ENCODE measurements around the gene MLLT1. TPM values are rescaled to one million over a fixed set of nuclear protein-coding genes. Genes with fewer than 3 reads are reported as not detected.

The MLLT1 gene
- total RNA-seq, 1 donor from 2014 or later, result 8.7 TPM

GRCh38 chr19:6161271-6161850, 118.4 kb downstream of the MLLT1 start:
- peak; percentile 21 to 47 for DNase-seq (ENCODE audit: low read depth in 2 of 2)

Other genes starting within 250 kb of the MLLT1 start
- 1.3 and 2.4 TPM in 2 replicates for gene RFX2, start 169.5 kb downstream of the MLLT1 start, total RNA-seq
- not detected in 2 replicates for gene ACSBG2, start 144.3 kb downstream of the MLLT1 start, total RNA-seq
- not detected in 2 replicates for gene ACER1, start 53.6 kb upstream of the MLLT1 start, total RNA-seq
- 47.9 and 54.8 TPM in 2 replicates for gene CLPP, start 81.6 kb upstream of the MLLT1 start, total RNA-seq
- gene ALKBH7, start 92.8 kb upstream of the MLLT1 start, total RNA-seq, result 30.7 and 40.5 TPM in 2 replicates
- gene PSPN, start 96.0 kb upstream of the MLLT1 start, total RNA-seq, result 0.44 and 1.2 TPM in 2 replicates
- gene GTF2F1, start 113.2 kb upstream of the MLLT1 start, total RNA-seq, result 35.1 and 36.7 TPM in 2 replicates
- gene KHSRP, start 144.8 kb upstream of the MLLT1 start, total RNA-seq, result 73.4 and 87.0 TPM in 2 replicates
- not detected in 2 replicates for gene SLC25A41, start 153.8 kb upstream of the MLLT1 start, total RNA-seq
- 13.1 and 15.7 TPM in 2 replicates for gene SLC25A23, start 179.8 kb upstream of the MLLT1 start, total RNA-seq
- not detected in 2 replicates for gene CRB3, start 184.3 kb upstream of the MLLT1 start, total RNA-seq
- gene DENND1C, start 201.8 kb upstream of the MLLT1 start, total RNA-seq, result not detected in 2 replicates
- not detected in 2 replicates for gene TUBB4A, start 222.3 kb upstream of the MLLT1 start, total RNA-seq